HEK293 (cell line): ENCODE data around the gene TIGAR.

Experiments used
- CTCF ChIA-PET: fragments of 350-600 bp; formaldehyde crosslinking; extraction: SDS; loops from one replicate; lab custom pipeline; 2021; ENCODE audit warnings: antibody characterized with exemption; lab: Yijun Ruan, JAX
- POLR2A ChIA-PET: fragments of 300-600 bp; formaldehyde crosslinking; extraction: SDS; loops from one replicate; lab custom pipeline; 2020; ENCODE audit warnings: antibody characterized with exemption, inconsistent platforms; lab: Yijun Ruan, JAX
- H3K27ac ChIP-seq: fragments of 200-500 bp; sonication (Bioruptor generic); 2 replicates; pipeline ENCODE4 v1.5.1; 2014; ENCODE audit warnings: low read depth, low read length, control low read depth, inconsistent platforms; ENCODE audit errors: extremely low read depth
- H3K36me3 ChIP-seq, 2 experiments: fragments of 200-500 bp in 1 of 2; sonication (Bioruptor generic) in 1 of 2; 1 replicate in 1 of 2; 2 replicates in 1 of 2; pipeline ENCODE4 v1.5.1; 2014 to 2017; ENCODE audit warnings: inconsistent platforms in 2 of 2, low read length in 2 of 2; ENCODE audit not compliant: control insufficient read depth in 2 of 2, insufficient read depth in 1 of 2
- H3K4me1 ChIP-seq: fragments of 200-500 bp; sonication (Bioruptor generic); 2 replicates; pipeline ENCODE4 v1.5.1; 2014; ENCODE audit warnings: mild to moderate bottlenecking, low read length, inconsistent platforms; ENCODE audit not compliant: control insufficient read depth, insufficient read depth
- H3K4me3 ChIP-seq: 2 replicates; pipeline ENCODE4 v1.5.1; 2011; ENCODE audit warnings: low read depth, mild to moderate bottlenecking, control low read depth, low read length, moderate library complexity
- H3K9me3 ChIP-seq: fragments of 200-500 bp; sonication (Bioruptor generic); 2 replicates; pipeline ENCODE4 v1.5.1; 2014; ENCODE audit warnings: low read depth, low read length, inconsistent platforms; ENCODE audit not compliant: control insufficient read depth, insufficient read depth
- AEBP2 ChIP-seq: fragments of 450-650 bp; formaldehyde crosslinking; IDR thresholded peaks from 2 replicates; pipeline ENCODE4 v1.5.1; 2016; ENCODE audit warnings: missing biosample characterization, missing genetic modification characterization, borderline replicate concordance
- KLF9 ChIP-seq: fragments of 450-650 bp; formaldehyde crosslinking; IDR thresholded peaks from 2 replicates; pipeline ENCODE4 v1.5.1; 2016; ENCODE audit warnings: missing biosample characterization, missing genetic modification characterization, low read depth
- PBX3 ChIP-seq: sonication (generic); formaldehyde crosslinking; IDR thresholded peaks from 2 replicates; pipeline ENCODE4 v1.8.1; 2022; ENCODE audit warnings: mild to moderate bottlenecking, moderate library complexity, missing genetic modification reagents
- PRDM4 ChIP-seq: fragments of 450-650 bp; formaldehyde crosslinking; IDR thresholded peaks from 2 replicates; pipeline ENCODE4 v1.5.1; 2017; ENCODE audit warnings: missing biosample characterization, missing genetic modification characterization
- SCRT2 ChIP-seq: fragments of 450-650 bp; formaldehyde crosslinking; IDR thresholded peaks from 2 replicates; pipeline ENCODE4 v1.5.1; 2016; ENCODE audit warnings: missing biosample characterization, missing genetic modification characterization
- ZBTB1 ChIP-seq: fragments of 450-650 bp; formaldehyde crosslinking; IDR thresholded peaks from 2 replicates; pipeline ENCODE4 v1.5.1; 2016; ENCODE audit warnings: missing biosample characterization, missing genetic modification characterization
- ZBTB49 ChIP-seq: fragments of 450-650 bp; formaldehyde crosslinking; IDR thresholded peaks from 2 replicates; pipeline ENCODE4 v1.5.1; 2016; ENCODE audit warnings: missing biosample characterization, missing genetic modification characterization, low read depth
- ZNF140 ChIP-seq: fragments of 450-650 bp; formaldehyde crosslinking; IDR thresholded peaks from 2 replicates; pipeline ENCODE4 v1.5.1; 2016; ENCODE audit warnings: missing biosample characterization, missing genetic modification characterization
- ZNF18 ChIP-seq: fragments of 450-650 bp; formaldehyde crosslinking; IDR thresholded peaks from 2 replicates; pipeline ENCODE4 v1.5.1; 2016; ENCODE audit warnings: missing biosample characterization, missing genetic modification characterization
- ZNF391 ChIP-seq: fragments of 450-650 bp; formaldehyde crosslinking; IDR thresholded peaks from 2 replicates; pipeline ENCODE4 v1.5.1; 2016; ENCODE audit warnings: low read depth, missing biosample characterization, missing genetic modification characterization, borderline replicate concordance
- ZNF449 ChIP-seq: fragments of 450-650 bp; formaldehyde crosslinking; IDR thresholded peaks from 2 replicates; pipeline ENCODE4 v1.5.1; 2017; ENCODE audit warnings: missing biosample characterization, mild to moderate bottlenecking, missing genetic modification characterization, moderate library complexity
- ZNF580 ChIP-seq: fragments of 450-650 bp; formaldehyde crosslinking; IDR thresholded peaks from 2 replicates; pipeline ENCODE4 v1.5.1; 2016; ENCODE audit warnings: missing biosample characterization, missing genetic modification characterization
- ZNF585B ChIP-seq: fragments of 450-650 bp; formaldehyde crosslinking; IDR thresholded peaks from 2 replicates; pipeline ENCODE4 v1.5.1; 2016; ENCODE audit warnings: missing biosample characterization, missing genetic modification characterization
- ZNF624 ChIP-seq: fragments of 450-650 bp; formaldehyde crosslinking; IDR thresholded peaks from 2 replicates; pipeline ENCODE4 v1.5.1; 2017; ENCODE audit warnings: missing biosample characterization, missing genetic modification characterization
- ZNF660 ChIP-seq: fragments of 450-650 bp; IDR thresholded peaks from 2 replicates; pipeline ENCODE4 v1.5.1; 2018; ENCODE audit warnings: missing biosample characterization, mild to moderate bottlenecking, missing genetic modification characterization
- ZNF777 ChIP-seq: fragments of 450-650 bp; formaldehyde crosslinking; IDR thresholded peaks from 2 replicates; pipeline ENCODE4 v1.5.1; 2017; ENCODE audit warnings: missing biosample characterization, missing genetic modification characterization, borderline replicate concordance

The TIGAR gene

GRCh38 chr12:4285070-4285469, 35.9 kb upstream of the TIGAR start:
- Histone ChIP-seq H3K36me3 (peaks cover 22 to 99% of the 10 kb centered on the region in 2 experiments), H3K4me3 (no peak overlapping the region), H3K27ac (no peak overlapping the region), H3K9me3 (no peaks in the 10 kb centered on the region), H3K4me1 (no peaks in the 10 kb centered on the region)
- TF ChIP-seq ZNF777 (tag by site-specific recombination) (no peak), ZNF18 (tag by site-specific recombination) (no peak), ZNF140 (tag by site-specific recombination) (no peak), ZNF660 (tag by site-specific recombination) (no peak), ZNF391 (tag by site-specific recombination) (no peak), PRDM4 (tag by site-specific recombination) (no peak), ZNF580 (no peak), AEBP2 (tag by site-specific recombination) (no peak), ZBTB1 (tag by site-specific recombination) (no peak), KLF9 (tag by site-specific recombination) (no peak), PBX3 (CRISPR knock-in tag) (no peak), ZNF585B (tag by site-specific recombination) (no peak), ZNF624 (tag by site-specific recombination) (no peak), SCRT2 (tag by site-specific recombination) (no peak), ZBTB49 (tag by site-specific recombination) (no peak), ZNF449 (tag by site-specific recombination) (no peak)
- CTCF ChIA-PET, result interaction anchor here (0.5 to 3.0 kb wide), 3 partner anchors 8 to 504 kb away, joined by 3 to 15 read pairs (median 3); no protein-coding TSS in a partner anchor
- POLR2A ChIA-PET, result no interaction called here
